Thyroid gland (tissue), 4 donors: ENCODE results near the gene WDR86. TPM values are rescaled to one million over a fixed set of nuclear protein-coding genes. Genes with fewer than 3 reads are reported as not detected.

Experiments
- DNase-seq, 2 donors: peaks; one replicate each; pipeline ENCODE4 v3.0.0-alpha.2; 2019
- H3K27ac ChIP-seq, 3 donors: fragments of 200-600 bp; sonication (generic); 1 replicate in 2 of 3; 2 replicates in 1 of 3; pipeline ENCODE4 v1.5.1; 2016 to 2019; ENCODE audit warnings: mild to moderate bottlenecking in 1 of 3, moderate library complexity in 1 of 3
- H3K27me3 ChIP-seq: fragments of 200-600 bp; sonication (generic); one replicate; pipeline ENCODE4 v1.5.1; 2019
- H3K36me3 ChIP-seq, 2 donors: fragments of 200-600 bp; sonication (generic); one replicate each; pipeline ENCODE4 v1.5.1; 2016 to 2019
- H3K4me1 ChIP-seq, 2 donors: fragments of 200-600 bp; sonication (generic); one replicate each; pipeline ENCODE4 v1.5.1; 2017 to 2019
- H3K4me3 ChIP-seq, 3 donors: fragments of 200-600 bp; sonication (generic); replicated peaks in 1 of 3; 1 replicate in 2 of 3; 2 replicates in 1 of 3; pipeline ENCODE4 v1.5.1; 2016; ENCODE audit warnings: mild to moderate bottlenecking in 1 of 3
- H3K9me3 ChIP-seq: fragments of 200-600 bp; sonication (generic); one replicate; pipeline ENCODE4 v1.5.1; 2017
- POLR2A ChIP-seq, 2 donors: fragments of 450-650 bp; IDR thresholded peaks; one replicate each; pipeline ENCODE4 v1.6.1; 2017; ENCODE audit warnings: antibody characterized with exemption in 2 of 2, mild to moderate bottlenecking in 2 of 2, moderate library complexity in 1 of 2
- WGBS, 2 donors: methylation state at CpG; one replicate each; pipeline ENCODE4 v1.1.5; 2017; 5-methylcytosine and 5-hydroxymethylcytosine counted together
- intact Hi-C: fragments of 100-400 bp; cut with DNase I; formaldehyde crosslinking; loops from one replicate; pipeline ENCODE4 v1.15.1; 2023
- total RNA-seq, 4 donors: library from RNA; depleted of rRNA; stranded (reverse); fragments of >200 nt; gene quantifications; one replicate each; pipeline ENCODE4 v1.2.3, GENCODE V29; 2016
- TF ChIP-seq, protein P1 (sequence below), 6 experiments: fragments of 200-600 bp in 3 of 6; fragments of 450-650 bp in 3 of 6; sonication (generic) in 3 of 6; IDR thresholded peaks; one replicate each; pipeline ENCODE4 v1.5.1; 2016 to 2019; ENCODE audit warnings: antibody characterized with exemption in 6 of 6, mild to moderate bottlenecking in 2 of 6, inconsistent platforms in 1 of 6, moderate library complexity in 1 of 6

WDR86 gene
- total RNA-seq, 4 donors from 2014 or later: 99.5 to 203 (median 142) TPM

DNA sequence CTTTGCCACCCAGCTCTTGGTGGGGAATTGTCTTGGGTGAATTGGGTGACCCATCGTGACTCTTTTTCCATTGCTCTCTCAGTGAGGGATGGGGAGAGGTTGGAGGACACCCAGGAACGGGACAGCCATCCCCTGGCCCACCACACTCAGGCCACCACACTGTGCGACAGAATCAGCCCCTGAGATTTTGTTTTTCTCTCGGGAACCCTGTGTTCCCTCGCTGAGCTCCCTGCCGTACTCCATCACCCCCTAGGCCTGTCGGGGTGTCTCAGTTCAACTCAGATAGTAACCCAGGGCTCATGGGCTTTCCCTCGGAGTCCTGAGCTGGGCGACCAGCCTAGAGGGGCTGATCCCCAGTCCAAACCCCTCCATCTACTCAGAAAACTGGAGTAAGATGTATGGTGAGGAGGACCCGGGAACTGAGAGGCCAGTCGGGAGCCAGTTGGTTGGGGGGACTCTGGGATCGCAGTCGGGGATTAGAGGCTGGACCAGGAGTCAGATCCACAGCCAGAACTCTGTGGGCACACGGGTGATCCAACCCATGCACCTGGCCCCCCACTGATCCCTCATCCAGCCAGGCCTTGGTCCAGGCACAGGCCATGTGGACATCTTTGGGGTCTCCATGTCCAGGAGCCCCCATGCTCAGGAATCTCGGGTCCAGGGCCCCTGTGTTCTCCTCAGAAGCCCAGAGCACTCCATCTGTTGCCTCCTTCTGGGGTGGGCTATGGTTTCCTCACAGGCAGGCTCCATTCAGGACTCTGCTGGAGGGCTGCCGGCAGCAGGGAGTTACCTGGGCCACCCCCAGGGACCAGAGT, 20.8 kb upstream of the WDR86 start:
- H3K36me3 ChIP-seq: no peaks in the 10 kb centered on the region
- 93 to 95% methylated on average over 14 to 15 of the region's 16 CpGs for WGBS, 2 donors
- no peak for TF ChIP-seq POLR2A (IDR thresholded peaks at IDR 0.05)
- TF ChIP-seq, protein P1, sequence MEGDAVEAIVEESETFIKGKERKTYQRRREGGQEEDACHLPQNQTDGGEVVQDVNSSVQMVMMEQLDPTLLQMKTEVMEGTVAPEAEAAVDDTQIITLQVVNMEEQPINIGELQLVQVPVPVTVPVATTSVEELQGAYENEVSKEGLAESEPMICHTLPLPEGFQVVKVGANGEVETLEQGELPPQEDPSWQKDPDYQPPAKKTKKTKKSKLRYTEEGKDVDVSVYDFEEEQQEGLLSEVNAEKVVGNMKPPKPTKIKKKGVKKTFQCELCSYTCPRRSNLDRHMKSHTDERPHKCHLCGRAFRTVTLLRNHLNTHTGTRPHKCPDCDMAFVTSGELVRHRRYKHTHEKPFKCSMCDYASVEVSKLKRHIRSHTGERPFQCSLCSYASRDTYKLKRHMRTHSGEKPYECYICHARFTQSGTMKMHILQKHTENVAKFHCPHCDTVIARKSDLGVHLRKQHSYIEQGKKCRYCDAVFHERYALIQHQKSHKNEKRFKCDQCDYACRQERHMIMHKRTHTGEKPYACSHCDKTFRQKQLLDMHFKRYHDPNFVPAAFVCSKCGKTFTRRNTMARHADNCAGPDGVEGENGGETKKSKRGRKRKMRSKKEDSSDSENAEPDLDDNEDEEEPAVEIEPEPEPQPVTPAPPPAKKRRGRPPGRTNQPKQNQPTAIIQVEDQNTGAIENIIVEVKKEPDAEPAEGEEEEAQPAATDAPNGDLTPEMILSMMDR (IDR thresholded peaks at IDR 0.05): no peak
- intact Hi-C loops: no loop called here
- peaks cover 78 to 95% of the 10 kb centered on the region in 2 donors for H3K4me1 ChIP-seq
- no peak for DNase-seq
- H3K9me3 ChIP-seq: no peaks in the 10 kb centered on the region
- H3K27me3 ChIP-seq: no peaks in the 10 kb centered on the region
- no peak overlapping the region for H3K4me3 ChIP-seq
- H3K27ac ChIP-seq: peak overlapping the region; percentile 85 to 93 (median 92)

DNA sequence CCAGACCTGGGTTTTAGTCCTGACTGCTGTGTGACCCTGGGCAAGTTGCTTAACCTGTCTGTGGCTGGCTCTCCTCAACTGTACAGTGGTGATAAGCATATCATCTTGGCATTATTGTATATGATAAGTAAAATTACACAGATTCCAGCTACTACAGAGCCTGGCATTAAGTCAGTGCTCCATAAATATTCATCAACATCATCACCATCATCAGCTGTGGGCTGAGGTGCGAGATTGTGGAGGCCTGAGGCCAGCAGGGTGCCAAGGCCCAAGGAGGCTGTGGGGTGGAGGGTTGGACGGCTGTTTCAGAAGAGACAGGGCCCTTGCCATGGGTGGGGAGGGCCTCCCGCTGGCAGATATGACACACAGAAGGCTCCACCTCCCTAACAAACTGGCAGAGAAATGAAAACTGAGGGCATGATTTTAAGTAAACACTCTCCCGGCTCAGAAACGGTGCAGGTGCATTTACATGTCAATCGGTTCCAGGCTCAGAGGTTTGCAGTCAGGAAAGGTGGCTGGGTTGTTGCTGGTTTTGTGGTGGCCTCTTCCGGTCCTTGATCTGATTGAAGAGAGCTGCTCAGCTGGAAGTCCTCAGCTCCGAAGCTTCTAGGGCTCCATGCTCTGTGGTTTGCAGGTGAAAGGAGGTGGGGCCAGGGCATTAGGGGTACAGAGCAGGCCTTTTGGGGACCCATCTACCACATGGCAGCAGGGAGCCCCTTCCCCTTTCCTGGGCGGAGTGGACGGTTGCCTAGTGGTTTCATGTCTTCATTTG, 19.9 kb upstream of the WDR86 start:
- DNase-seq: peak; percentile 77 to 78
- WGBS, 2 donors: 39 to 45% methylated on average over 10 of the region's 10 CpGs
- no peak overlapping the region for H3K4me3 ChIP-seq
- peak overlapping the region; percentile 85 to 93 (median 92) for H3K27ac ChIP-seq
- peaks cover 70 to 93% of the 10 kb centered on the region in 2 donors for H3K4me1 ChIP-seq
- no peaks in the 10 kb centered on the region for H3K36me3 ChIP-seq
- TF ChIP-seq POLR2A (IDR thresholded peaks at IDR 0.05): peak in 1 of 2 donors; percentile 55
- TF ChIP-seq, protein P1 (IDR thresholded peaks at IDR 0.05): no peak
- intact Hi-C loops: no loop called here
- H3K9me3 ChIP-seq: no peaks in the 10 kb centered on the region
- H3K27me3 ChIP-seq: no peaks in the 10 kb centered on the region

DNA sequence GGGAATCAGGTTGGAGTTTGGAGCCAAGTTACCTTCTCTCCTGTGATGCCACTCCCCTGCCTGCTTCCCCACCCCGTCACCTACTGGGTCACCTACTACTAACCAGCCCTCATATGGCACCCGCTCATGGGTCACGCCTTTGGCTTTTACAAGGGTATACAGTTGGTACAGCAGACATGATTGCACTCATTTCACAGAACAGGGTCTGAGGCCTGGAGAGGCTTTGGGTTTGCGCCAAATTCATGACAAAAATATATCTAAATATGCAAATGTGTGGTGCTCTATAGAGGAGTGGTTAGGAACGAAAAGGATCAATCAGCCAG, 19.4 kb upstream of the WDR86 start:
- intact Hi-C loops: no loop called here
- no peaks in the 10 kb centered on the region for H3K9me3 ChIP-seq
- peak overlapping the region; percentile 85 to 93 (median 92) for H3K27ac ChIP-seq
- no peak overlapping the region for H3K4me3 ChIP-seq
- TF ChIP-seq, protein P1 (IDR thresholded peaks at IDR 0.05): no peak
- TF ChIP-seq POLR2A (IDR thresholded peaks at IDR 0.05): no peak
- WGBS, 2 donors: 57 to 66% methylated on average over 5 of the region's 5 CpGs
- H3K4me1 ChIP-seq: peaks cover 66 to 88% of the 10 kb centered on the region in 2 donors
- no peaks in the 10 kb centered on the region for H3K36me3 ChIP-seq
- no peaks in the 10 kb centered on the region for H3K27me3 ChIP-seq
- DNase-seq: no peak

DNA sequence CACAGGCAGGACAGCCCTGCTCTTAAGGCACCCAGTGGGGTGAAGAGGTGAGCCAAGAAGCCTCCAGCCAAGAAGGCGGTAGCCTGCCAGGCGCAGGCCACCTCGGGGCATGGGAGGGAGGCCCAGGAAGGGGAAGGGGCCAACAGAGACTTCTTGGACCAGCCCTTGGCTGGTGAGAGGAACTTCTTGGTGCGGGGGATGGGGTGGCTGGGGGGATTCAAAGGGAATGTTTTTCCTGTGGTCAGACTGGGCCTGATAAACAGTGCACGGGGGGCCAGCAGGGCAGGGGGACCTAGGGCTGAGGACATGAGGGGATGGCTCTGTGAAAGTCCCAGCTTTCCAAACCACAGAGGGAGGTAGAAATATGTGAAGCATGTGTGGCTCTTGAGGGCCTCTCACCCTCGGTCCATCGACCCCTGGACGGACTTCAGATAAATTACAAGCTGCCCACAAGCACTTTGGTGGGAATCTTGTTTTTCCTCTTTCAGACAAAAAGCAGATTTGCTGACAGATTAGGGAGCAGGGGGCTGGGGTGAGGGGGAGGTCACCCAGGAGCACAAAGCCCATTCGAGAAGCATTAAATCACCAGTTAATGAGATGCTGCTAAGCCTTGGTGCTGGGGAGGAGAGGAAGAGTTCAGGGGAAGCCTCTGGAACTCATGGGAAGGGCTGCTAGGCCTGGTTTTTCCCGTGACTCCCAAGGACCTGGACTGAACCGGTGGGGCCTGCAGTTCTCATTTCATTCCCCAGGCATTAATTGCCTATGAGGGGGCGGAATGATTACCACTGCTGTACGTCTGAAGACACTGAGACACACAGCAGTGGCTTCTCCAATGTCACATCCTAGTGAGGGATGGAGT, 18.8 kb upstream of the WDR86 start:
- TF ChIP-seq, protein P1 (IDR thresholded peaks at IDR 0.05): no peak
- TF ChIP-seq POLR2A (IDR thresholded peaks at IDR 0.05): peak in 1 of 2 donors; percentile 17
- no peaks in the 10 kb centered on the region for H3K27me3 ChIP-seq
- intact Hi-C loops: no loop called here
- H3K27ac ChIP-seq: peak overlapping the region; percentile 85 to 93 (median 92)
- H3K4me1 ChIP-seq: peaks cover 60 to 82% of the 10 kb centered on the region in 2 donors
- no peaks in the 10 kb centered on the region for H3K9me3 ChIP-seq
- peak; percentile 89 to 93 for DNase-seq
- no peaks in the 10 kb centered on the region for H3K36me3 ChIP-seq
- 19 to 32% methylated on average over 13 of the region's 13 CpGs for WGBS, 2 donors
- no peak overlapping the region for H3K4me3 ChIP-seq
